AG08396 (cell line): ENCODE results near the gene EGFR.

Experiments
- DNase-seq: peaks from one replicate; pipeline ENCODE4 v3.0.0; 2012; ENCODE audit warnings: low spot score, mixed read lengths

The EGFR gene

DNA sequence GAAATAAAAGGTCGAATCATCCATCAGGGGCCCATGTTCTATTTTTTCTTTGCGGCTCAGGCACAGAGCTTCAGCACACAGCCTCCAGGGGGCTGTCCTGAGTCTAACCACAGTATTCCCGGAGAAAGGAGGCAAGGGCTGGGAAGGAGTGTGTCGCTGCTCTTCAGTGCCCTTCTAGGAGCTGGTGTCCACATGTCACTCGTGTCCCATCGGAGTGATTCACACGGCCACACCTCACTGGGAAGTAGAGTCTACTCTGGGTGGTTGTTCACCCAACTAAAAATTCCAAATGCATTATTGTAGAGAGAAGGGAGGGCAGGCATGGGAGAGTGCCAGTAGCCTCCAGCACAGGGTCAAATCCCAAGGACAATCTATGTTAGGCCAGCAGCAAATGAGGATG lies 231.5 kb downstream of the EGFR start:
- DNase-seq: peak; percentile 31

DNA sequence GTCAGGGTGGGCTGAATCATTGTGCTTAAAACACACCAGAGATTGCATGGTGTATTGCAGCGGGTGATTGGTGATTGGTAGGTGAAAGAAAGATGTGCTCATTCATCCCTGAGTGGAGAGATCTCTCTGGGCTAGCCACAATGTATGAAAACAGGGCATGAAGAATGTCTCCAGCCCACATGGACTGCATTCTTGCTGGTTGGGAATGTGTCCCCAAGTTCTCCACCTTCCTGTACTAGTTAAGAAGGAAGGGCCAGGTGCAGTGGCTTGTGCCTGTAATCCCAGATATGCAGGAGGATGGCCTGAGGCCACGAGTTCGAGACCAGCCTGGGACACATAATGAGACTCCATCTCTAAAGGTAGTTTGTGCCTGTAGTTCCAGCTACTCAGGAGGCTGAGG lies 232.5 kb downstream of the EGFR start:
- DNase-seq: no peak

DNA sequence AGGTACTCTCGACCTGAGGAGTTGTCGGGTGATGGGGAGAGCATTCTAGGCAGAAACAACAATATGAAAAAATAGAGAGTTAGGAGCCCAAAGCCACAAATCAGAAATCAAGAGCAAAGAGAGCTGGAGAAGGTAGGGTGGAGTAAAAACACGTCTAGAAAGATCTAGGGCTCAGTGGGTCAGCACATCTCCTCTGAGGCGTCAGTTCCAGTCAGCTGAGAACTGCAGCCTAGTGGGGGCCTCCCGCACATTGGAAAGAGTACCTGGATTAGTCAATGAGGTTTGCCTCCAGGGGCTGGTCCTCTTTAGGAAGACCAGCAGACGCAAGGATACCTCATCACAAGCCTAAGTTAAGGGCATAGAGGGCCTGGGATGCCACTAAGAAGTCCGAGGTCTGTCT lies 233.1 kb downstream of the EGFR start:
- DNase-seq: no peak

DNA sequence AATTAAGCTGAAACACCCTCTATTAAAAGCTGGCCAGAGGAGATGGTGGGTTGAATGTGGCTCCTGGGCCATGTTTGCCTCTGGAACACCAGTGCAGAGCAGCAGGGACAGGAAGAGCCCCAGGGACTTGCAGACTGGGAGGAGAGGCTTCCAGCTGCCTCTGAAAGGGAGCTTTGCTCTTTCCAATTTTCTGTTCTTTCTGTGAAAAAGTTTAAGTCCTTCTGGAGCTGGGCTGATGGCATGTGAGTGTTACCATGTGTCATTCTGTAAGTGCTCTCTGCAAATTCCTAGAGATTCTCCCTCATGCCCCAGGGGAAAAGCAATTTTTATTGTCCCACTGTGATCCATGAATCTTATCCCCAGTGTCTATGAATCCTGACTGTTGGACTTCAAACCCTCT lies 233.6 kb downstream of the EGFR start:
- DNase-seq: no peak

DNA sequence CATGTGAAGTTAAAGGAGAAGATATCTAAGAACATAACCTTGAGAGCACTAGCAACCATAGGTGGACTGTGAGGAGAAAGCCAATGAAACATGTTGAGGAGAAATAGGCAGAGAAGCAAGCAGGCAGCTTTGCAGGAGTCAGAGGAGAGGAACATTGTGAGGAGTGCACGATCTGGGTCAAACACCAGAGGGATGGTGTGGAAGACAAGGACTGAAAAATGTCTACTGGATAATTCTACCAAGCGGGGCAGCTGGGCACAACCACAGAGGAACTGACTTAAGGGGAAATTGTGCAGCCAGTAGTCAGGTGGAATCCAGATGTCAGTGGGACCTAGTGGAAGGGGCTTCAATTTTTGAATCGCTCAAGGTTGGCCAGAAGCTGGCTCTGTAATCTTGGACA lies 234.4 kb downstream of the EGFR start:
- no peak for DNase-seq

DNA sequence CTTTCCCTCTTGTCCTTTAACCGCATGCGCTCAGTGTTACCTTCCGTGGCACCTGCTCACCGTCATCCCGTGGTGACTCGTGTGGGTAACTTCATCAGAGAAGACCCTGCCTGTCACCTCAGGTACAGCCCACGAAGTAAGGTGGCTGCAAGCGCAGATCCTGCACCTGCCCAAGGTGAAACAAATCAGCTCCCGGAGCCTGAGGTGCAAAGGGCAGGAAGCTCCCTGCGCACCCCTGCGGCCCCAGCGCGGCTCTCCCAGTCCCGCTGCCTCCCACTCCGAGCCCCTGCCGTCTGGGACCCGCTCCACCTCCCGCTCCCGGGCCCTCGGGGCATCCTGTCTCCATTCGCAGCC lies 235.4 kb downstream of the EGFR start:
- DNase-seq: no peak

DNA sequence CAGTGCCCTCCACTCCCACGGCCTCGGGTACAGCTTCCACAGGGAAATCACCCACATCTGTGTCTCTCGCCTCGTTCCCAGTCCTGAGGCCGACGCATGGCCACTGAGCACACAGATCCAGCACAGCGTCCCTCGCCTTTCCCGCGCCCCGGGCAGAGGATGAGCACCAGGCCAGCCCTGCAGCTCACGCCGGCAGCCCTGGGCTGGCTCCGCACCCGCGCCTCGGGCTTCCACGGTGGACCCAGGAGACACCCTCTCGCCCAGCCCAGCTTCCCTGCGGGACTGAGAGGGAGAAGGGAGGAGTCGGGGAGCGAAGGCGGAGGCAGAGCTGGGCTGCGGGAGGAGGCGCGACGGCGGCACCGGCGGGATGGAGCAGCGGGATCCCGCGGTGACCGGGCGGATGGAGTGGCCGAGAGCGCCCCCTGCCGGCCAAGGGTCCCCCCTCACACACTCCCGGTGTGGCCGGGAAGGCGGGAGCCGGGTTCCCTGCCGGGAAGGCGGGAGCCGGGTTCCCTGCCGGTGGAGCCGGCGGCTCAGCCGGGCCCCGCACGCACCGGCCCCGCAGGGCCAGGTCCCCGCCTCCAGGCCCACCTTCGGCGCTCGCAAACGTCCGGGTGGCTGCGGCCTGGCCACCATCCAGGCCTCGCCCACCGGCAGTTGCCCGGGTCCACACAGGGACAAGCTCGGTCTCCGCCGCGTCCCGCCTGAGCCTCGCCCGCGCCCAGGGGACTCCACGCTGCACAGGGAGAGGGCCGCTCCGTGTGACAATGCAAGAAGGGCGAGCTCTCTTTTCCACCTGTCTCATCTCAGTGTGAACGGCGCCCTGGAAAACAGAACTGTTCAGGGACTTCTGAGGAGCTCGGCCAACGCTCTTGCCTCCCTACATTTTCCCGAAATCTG lies 236.0 kb downstream of the EGFR start:
- DNase-seq: peak; percentile 93

DNA sequence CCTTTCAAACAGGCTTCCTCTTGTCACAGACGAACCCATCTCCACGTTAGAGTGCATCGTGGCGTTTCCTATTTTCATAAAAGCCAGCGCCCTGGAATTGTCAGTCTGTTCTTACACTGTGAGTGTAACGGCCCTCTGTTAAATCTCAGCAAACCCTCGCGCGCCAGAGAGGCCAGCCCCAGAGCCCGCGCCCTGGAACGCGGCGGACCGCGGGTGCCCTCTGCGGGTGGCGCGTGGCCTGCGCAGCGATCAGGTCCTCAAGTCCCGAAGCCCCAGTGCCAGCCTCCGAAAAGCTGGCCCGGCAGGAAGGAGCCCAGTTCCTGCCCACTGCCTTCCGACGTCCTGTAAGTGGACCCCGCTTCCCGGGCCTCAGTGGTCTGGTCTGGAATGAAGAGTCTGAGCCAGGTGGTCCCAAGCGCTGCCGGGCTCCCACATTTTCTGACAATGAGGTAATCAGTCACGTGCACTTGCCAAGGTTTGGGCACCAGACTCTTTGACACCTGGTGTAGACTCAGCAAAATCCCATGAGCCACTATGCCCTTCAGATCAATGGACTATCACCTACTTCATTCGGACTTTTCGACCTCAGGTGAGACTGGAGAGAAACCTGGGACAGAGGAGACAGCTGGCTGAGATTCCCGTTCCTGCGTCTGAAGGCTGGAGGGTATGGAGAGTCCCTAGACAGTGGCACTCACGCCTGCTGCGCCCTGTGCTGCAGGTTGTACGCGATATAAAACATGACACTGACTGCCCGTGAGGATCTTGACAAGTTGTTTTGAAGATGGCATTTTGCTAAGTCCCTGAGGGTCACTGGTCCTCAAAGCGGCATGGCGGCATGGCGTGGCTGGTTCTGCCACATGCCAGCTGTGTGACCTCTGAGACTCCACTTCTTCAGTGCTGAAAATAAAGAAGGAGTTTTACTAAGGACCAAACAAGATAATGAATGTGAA lies 237.0 kb downstream of the EGFR start:
- peak; percentile 87 for DNase-seq

DNA sequence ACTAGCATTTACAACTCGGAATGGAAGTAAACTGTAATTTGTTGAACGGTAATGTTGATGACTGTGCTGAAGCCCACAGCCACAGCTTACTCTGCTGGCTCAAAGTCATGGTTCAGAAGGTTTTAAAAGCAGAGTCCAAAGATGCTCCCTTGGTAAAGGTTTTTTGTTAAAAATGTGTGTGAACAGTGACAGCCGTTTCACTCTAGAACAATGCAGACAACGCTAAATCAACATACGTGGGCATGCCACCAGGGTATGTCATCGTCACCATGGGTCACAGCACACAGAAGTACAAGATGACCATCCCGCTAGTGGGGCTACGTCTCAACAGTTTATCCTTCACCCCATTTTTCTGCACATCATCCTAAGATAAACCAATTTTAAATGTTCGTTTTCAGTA lies 239.8 kb downstream of the EGFR start:
- no peak for DNase-seq

DNA sequence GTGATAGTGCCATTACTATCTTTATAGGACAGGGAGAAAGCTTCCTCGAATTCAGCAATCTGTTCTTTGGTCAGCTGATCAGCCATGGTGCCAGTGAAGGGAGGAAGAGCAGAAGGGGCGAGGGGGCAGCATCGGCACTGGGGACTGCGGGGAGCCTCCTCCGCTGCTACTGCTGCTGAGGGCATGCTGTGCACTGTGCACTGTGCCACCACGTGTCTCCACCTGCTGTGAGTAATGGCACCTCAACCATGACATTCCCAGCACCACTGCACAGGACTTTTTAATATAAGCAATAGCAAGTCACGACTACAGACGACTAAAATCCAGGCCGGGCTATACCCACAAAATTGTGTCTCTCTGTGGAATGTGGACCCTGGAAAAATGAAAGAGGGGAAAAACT lies 241.4 kb downstream of the EGFR start:
- DNase-seq: no peak

DNA sequence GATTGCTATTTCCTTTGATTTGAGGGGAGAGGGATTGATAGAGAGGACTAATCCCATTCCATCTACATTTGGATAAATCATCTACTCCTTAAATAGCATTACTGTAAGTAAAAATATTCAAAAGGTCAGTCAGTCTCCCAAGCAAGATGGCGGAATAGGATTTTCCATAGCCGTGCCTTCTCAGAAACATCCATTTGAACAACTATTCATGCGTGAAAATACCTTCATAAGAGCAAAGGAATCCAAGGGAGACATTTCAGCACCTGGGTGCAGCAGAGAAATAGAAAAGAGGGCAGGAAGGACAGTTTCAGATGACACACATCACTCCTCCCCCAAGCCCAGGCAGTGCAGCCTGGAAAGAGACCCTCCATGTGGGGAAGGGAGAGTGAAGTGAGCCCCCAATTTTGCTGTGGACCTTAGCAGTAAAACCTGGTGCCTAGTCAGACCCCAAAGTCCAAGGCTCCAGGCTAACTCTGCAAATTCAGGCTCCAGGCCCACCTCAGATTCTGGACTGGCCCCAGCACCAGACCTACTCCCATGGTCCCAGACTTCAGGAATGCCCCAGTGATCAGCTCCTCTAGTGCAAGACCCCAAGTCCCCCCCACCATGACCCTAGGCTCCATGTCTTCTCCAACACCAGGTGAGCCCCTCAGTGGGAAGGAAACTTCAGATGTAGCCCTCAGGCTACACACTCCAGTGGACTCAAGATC lies 242.0 kb downstream of the EGFR start:
- no peak for DNase-seq
